NCI-H2107 treated with DMSO at 0.1 percent for 48 hours (cell line): ENCODE measurements around the gene PRR5.
"Not testable (repeated sequence)": the region's sequence is repeated elsewhere in the genome, so short reads cannot be mapped to it uniquely, and the experiment has no call there.

Source experiments
- DNase-seq: peaks from one replicate; lab custom pipeline; 2025; ENCODE audit not compliant: unreplicated experiment; lab: John Stamatoyannopoulos, UW

Gene PRR5

GRCh38 chr22:44701824-44702478, at the start of gene PRR5:
Gene PRR5 (plus strand): TSS chr22:44702204. CDS start chr22:44702475, 271 bp downstream.
- no peak for DNase-seq

- not testable (repeated sequence) for DNase-seq
These were observed 49.1 kb upstream of the PRR5 start for GRCh38 chr22:44652866-44653265.

- no peak for DNase-seq
These were observed 43.6 kb upstream of the PRR5 start for GRCh38 chr22:44658311-44658953.

- no peak for DNase-seq
These were observed 42.9 kb upstream of the PRR5 start for GRCh38 chr22:44659140-44659539.

GRCh38 chr22:44660051-44660830, 41.8 kb upstream of the PRR5 start:
- no peak for DNase-seq

- DNase-seq: no peak
These were observed 40.9 kb upstream of the PRR5 start for GRCh38 chr22:44661070-44661469.

- no peak for DNase-seq
These were observed 40.1 kb upstream of the PRR5 start for GRCh38 chr22:44661659-44662569.

GRCh38 chr22:44663256-44663999, 38.6 kb upstream of the PRR5 start:
- no peak for DNase-seq

- DNase-seq: no peak
These were observed 37.9 kb upstream of the PRR5 start for GRCh38 chr22:44664149-44664548.

GRCh38 chr22:44665115-44665514, 36.9 kb upstream of the PRR5 start:
- no peak for DNase-seq

GRCh38 chr22:44666207-44666585, 35.8 kb upstream of the PRR5 start:
- no peak for DNase-seq

- DNase-seq: no peak
These were observed 34.7 kb upstream of the PRR5 start for GRCh38 chr22:44667276-44667675.

- no peak for DNase-seq
These were observed 34.2 kb upstream of the PRR5 start for GRCh38 chr22:44667829-44668189.

GRCh38 chr22:44668190-44668885, 33.7 kb upstream of the PRR5 start:
- no peak for DNase-seq

- no peak for DNase-seq
These were observed 33.0 kb upstream of the PRR5 start for GRCh38 chr22:44668886-44669521.

- no peak for DNase-seq
These were observed 32.4 kb upstream of the PRR5 start for GRCh38 chr22:44669561-44669976.

GRCh38 chr22:44670220-44670988, 31.6 kb upstream of the PRR5 start:
- no peak for DNase-seq

- no peak for DNase-seq
These were observed 30.3 kb upstream of the PRR5 start for GRCh38 chr22:44671742-44672141.

- no peak for DNase-seq
These were observed 29.4 kb upstream of the PRR5 start for GRCh38 chr22:44672632-44673031.
